ENCODE data around the gene SBF1. TPM values are rescaled to one million over a fixed set of nuclear protein-coding genes. Genes with fewer than 3 reads are reported as not detected.
A peak's percentile ranks its signal among the peaks of the same experiment; 100 is the strongest.

The SBF1 gene
- total and polyA plus RNA-seq, 2 of the 13 experiments (the other 11 are each of a cell fraction or from before 2014, with no cell fraction given) = 31.7 to 40.9 TPM

DNA sequence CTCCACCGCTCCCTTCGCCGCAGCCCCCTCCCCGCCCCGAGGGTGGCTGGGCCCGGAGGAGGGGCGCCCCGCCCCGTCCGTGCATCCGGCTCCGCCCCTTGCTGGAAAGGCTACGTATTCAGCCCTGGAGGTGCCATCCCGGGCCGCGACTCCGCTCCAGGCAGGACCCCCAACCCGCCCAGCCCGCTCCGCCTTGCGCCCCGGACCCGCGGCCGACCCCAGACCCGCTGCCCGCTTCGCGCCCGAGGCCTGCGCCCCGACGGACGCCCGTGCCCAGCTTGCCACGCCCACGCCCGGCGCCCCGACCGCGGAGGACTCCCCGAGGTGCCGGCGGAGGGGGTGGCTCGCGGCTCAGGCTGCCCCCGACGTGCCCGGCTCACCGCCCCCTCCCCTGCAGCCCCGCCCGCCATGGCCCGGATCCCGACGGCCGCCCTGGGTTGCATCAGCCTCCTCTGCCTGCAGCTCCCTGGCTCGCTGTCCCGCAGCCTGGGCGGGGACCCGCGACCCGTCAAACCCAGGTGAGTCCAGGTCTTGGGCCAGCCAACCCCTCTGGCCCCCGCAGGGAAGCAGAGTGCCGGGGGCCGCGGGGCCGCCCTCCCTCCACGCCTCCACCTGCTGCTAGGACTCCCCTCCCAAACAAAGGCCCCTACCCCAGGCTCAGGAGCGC, 6.7 kb upstream of the SBF1 start, which contains the start of gene ADM2 (continued):
- TF ChIP-seq NFYB (CRISPR knock-in tag; IDR thresholded peaks at IDR 0.05) (no peak), ZNF724P (CRISPR knock-in tag; IDR thresholded peaks at IDR 0.05; ENCODE audit: borderline replicate concordance) (no peak), IRX3 (CRISPR knock-in tag; IDR thresholded peaks at IDR 0.05; ENCODE audit: borderline replicate concordance, low read depth) (no peak), TOPORS (CRISPR knock-in tag; IDR thresholded peaks at IDR 0.05) (no peak), HNRNPK (IDR thresholded peaks at IDR 0.05; ENCODE audit: low read depth, low read length, poor library complexity, severe bottlenecking) (peak; percentile 15), HMG20B (CRISPR knock-in tag; conservative IDR thresholded peaks at IDR 0.05) (no peak), CCAR2 (optimal IDR thresholded peaks at IDR 0.05; ENCODE audit: low read depth, low read length) (no peak), ZNF331 (CRISPR knock-in tag; IDR thresholded peaks at IDR 0.05) (peak; percentile 11; the same call in 1 of the 2 replicates), MYC (CRISPR knock-in tag; IDR thresholded peaks at IDR 0.05; ENCODE audit: borderline replicate concordance) (no peak; the same call in 1 of the 2 replicates), EP300 (IDR thresholded peaks at IDR 0.05; ENCODE audit: low read depth in 2 of 2, low read length in 2 of 2) (no peak), EP300 (CRISPR knock-in tag; IDR thresholded peaks at IDR 0.05; ENCODE audit: borderline replicate concordance) (no peak), SP5 (CRISPR knock-in tag; IDR thresholded peaks at IDR 0.05; ENCODE audit: borderline replicate concordance, low read depth) (peak; percentile 69; the same call in 1 of the 2 replicates), ZNF235 (CRISPR knock-in tag; IDR thresholded peaks at IDR 0.05; ENCODE audit: borderline replicate concordance) (no peak), PLRG1 (conservative IDR thresholded peaks at IDR 0.05) (no peak), GABPB1 (CRISPR knock-in tag; IDR thresholded peaks at IDR 0.05) (peak; percentile 68; the same call in 1 of the 2 replicates), ZC3H13 (CRISPR knock-in tag; IDR thresholded peaks at IDR 0.05) (no peak), SAP130 (CRISPR knock-in tag; IDR thresholded peaks at IDR 0.05; ENCODE audit: low read depth) (peak; percentile 56), SCMH1 (CRISPR knock-in tag; IDR thresholded peaks at IDR 0.05; ENCODE audit: borderline replicate concordance) (no peak), ZNF589 (CRISPR knock-in tag; conservative IDR thresholded peaks at IDR 0.05) (no peak), PTBP1 (IDR thresholded peaks at IDR 0.05; ENCODE audit: low read depth, low read length, poor library complexity, severe bottlenecking) (no peak), ZNF326 (CRISPR knock-in tag; IDR thresholded peaks at IDR 0.05; ENCODE audit: borderline replicate concordance) (no peak), NPAS2 (CRISPR knock-in tag; IDR thresholded peaks at IDR 0.05; ENCODE audit: borderline replicate concordance) (no peak), GATAD2A (CRISPR knock-in tag; IDR thresholded peaks at IDR 0.05) (no peak), ZFP82 (CRISPR knock-in tag; IDR thresholded peaks at IDR 0.05; ENCODE audit: borderline replicate concordance) (no peak)
- TF ChIP-seq, protein P1, sequence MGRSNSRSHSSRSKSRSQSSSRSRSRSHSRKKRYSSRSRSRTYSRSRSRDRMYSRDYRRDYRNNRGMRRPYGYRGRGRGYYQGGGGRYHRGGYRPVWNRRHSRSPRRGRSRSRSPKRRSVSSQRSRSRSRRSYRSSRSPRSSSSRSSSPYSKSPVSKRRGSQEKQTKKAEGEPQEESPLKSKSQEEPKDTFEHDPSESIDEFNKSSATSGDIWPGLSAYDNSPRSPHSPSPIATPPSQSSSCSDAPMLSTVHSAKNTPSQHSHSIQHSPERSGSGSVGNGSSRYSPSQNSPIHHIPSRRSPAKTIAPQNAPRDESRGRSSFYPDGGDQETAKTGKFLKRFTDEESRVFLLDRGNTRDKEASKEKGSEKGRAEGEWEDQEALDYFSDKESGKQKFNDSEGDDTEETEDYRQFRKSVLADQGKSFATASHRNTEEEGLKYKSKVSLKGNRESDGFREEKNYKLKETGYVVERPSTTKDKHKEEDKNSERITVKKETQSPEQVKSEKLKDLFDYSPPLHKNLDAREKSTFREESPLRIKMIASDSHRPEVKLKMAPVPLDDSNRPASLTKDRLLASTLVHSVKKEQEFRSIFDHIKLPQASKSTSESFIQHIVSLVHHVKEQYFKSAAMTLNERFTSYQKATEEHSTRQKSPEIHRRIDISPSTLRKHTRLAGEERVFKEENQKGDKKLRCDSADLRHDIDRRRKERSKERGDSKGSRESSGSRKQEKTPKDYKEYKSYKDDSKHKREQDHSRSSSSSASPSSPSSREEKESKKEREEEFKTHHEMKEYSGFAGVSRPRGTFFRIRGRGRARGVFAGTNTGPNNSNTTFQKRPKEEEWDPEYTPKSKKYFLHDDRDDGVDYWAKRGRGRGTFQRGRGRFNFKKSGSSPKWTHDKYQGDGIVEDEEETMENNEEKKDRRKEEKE (IDR thresholded peaks at IDR 0.05) = no peak
- TF ChIP-seq, protein P2, sequence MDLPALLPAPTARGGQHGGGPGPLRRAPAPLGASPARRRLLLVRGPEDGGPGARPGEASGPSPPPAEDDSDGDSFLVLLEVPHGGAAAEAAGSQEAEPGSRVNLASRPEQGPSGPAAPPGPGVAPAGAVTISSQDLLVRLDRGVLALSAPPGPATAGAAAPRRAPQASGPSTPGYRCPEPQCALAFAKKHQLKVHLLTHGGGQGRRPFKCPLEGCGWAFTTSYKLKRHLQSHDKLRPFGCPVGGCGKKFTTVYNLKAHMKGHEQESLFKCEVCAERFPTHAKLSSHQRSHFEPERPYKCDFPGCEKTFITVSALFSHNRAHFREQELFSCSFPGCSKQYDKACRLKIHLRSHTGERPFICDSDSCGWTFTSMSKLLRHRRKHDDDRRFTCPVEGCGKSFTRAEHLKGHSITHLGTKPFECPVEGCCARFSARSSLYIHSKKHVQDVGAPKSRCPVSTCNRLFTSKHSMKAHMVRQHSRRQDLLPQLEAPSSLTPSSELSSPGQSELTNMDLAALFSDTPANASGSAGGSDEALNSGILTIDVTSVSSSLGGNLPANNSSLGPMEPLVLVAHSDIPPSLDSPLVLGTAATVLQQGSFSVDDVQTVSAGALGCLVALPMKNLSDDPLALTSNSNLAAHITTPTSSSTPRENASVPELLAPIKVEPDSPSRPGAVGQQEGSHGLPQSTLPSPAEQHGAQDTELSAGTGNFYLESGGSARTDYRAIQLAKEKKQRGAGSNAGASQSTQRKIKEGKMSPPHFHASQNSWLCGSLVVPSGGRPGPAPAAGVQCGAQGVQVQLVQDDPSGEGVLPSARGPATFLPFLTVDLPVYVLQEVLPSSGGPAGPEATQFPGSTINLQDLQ (CRISPR knock-in tag; IDR thresholded peaks at IDR 0.05) = no peak
- TF ChIP-seq, protein P3, sequence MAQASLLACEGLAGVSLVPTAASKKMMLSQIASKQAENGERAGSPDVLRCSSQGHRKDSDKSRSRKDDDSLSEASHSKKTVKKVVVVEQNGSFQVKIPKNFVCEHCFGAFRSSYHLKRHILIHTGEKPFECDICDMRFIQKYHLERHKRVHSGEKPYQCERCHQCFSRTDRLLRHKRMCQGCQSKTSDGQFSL (CRISPR knock-in tag; IDR thresholded peaks at IDR 0.05) = no peak

All from HepG2 (cell line).